SIG-M5 treated with dmso at 0.1 percent for 504 hours (cell line): Measurements from ENCODE around the gene ACVR1C.
A peak's percentile ranks its signal among the peaks of the same experiment; 100 is the strongest.

ENCODE experiments used
- DNase-seq: peaks from one replicate; lab custom pipeline; 2025; ENCODE audit not compliant: unreplicated experiment; lab: John Stamatoyannopoulos, UW

Gene ACVR1C

GRCh38 chr2:157500334-157500733 lies 128.3 kb downstream of the ACVR1C start:
- peak; percentile 73 for DNase-seq

GRCh38 chr2:157498483-157498882 lies 130.2 kb downstream of the ACVR1C start:
- no peak for DNase-seq

- peak; percentile 75 for DNase-seq
Measured at GRCh38 chr2:157497638-157498314, 130.9 kb downstream of the ACVR1C start.

DNA sequence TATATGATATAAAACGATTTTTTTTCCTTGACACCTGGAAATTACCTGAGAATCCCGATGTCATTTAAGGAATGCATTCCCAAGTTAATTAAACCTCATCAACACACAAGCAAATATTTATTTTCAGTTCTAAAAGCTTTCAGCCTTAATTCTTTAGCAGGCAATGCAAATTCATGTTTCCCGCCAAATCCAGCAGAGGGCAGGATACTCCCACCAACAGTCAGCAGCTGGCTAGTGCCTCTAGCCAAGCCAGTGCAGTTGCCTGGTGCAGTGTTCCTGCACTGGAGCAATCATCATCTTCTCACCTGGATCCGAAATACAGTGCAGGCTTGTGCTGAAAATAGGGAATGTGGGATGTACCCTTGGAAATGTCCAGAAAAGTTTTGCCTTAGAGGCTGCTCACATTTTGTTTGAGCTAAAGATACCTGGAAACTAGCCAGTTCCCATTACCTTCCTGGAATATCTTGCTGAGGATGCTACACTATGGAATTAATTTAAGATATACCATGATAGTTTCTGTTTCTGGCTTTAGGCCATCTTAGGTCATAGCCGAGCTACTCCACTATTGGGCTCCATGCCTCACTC lies 136.4 kb downstream of the ACVR1C start:
- peak; percentile 60 for DNase-seq

GRCh38 chr2:157489983-157490382 lies 138.7 kb downstream of the ACVR1C start:
- no peak for DNase-seq

GRCh38 chr2:157488877-157489276 lies 139.8 kb downstream of the ACVR1C start:
- no peak for DNase-seq

GRCh38 chr2:157487747-157488146 lies 140.9 kb downstream of the ACVR1C start:
- DNase-seq = no peak

DNA sequence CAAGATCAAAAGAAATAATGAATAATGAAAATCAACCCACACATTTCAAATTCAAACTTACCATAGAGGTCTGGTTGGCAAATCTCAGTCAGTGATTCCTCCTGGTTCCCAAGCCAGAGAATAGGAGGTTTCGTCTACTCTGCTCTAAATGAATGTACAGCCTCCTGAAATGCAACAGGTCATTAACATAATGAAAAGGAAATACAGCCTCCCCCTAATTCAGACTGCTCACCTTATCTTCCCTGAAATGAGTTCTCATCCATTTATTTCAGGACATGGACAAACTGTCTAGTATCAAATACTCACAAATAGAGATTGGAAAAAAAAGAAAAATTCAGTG lies 141.4 kb downstream of the ACVR1C start:
- DNase-seq = no peak

DNA sequence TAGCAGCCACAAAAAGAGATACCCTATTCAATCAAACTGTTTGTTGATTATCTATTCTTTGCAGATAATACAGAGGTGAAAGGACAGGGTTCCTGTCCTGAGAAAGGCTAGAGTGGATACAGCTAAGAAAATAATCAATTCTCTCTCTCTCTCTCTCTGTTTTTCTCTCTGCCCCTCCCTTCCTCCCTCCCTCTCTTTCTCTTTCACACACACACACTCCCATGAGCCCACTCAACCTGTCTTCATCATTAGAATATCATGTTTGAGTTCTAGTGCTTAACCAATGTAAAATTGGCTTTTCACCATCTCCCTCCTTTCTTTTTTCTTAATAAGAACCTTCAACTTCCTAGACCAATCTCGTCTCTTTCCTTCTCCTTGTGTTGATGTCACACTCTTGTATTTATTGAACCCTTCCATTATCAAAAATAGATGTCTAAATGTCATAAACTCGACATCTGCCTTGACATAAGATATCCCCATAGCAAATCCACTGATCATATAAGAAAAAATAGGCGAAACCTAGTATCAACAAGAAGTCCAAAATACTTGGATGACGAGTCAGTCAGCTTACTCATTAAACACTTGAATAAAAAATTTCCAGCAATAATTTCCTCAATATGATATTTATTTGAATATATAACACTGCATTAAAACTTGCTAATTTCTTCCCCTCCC lies 141.9 kb downstream of the ACVR1C start:
- DNase-seq = no peak

GRCh38 chr2:157480182-157480961 lies 148.3 kb downstream of the ACVR1C start:
- DNase-seq = peak; percentile 20

- no peak for DNase-seq
Measured at GRCh38 chr2:157479081-157480027, 149.3 kb downstream of the ACVR1C start.

GRCh38 chr2:157477919-157478318 lies 150.7 kb downstream of the ACVR1C start:
- no peak for DNase-seq

DNA sequence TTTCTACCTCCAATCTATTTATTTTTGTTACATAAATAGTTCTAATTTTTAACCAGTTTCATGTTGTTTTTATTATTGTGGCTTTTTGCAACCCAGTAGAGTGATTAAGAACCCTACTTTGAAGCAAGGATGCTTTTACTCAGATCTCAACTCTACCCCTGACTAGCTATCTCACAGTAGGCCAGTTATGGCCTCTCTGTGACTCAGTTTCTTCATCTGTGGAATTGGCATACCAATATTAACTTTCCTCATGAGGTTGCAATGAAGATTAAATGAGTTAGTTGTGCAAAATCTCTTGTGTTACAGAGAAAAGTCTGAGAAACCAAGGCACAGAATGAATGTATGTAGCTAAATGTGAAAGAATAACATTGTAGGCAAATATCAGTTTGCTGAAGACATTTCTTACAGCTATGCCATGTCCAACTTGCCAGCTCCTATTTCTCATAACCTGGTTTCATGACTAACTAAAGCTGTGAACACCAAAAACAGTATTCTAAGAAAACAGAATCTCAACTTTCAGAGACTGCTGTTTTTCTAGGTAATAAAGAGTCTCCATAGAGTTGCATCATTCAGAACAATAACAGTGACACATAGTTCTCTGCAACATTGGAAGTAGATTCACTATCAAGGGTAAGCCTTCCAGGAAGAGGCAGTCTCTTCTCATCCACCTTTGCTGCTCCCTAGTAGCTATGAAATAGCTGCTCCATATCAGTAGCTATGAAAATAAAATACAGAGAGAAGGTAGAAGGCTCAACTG lies 151.5 kb downstream of the ACVR1C start:
- DNase-seq = no peak
